SK-N-SH (cell line): Measurements from ENCODE around the gene MUSK. TPM values are rescaled to one million over a fixed set of nuclear protein-coding genes. Genes with fewer than 3 reads are reported as not detected.
A peak's percentile ranks its signal among the peaks of the same experiment; 100 is the strongest.
"Not testable (repeated sequence)": the region's sequence is repeated elsewhere in the genome, so short reads cannot be mapped to it uniquely, and the experiment has no call there.

ENCODE experiments used
- CTCF ChIA-PET: fragments of 300-600, 350-600 bp; formaldehyde crosslinking; extraction: SDS; loops from one replicate; lab custom pipeline; 2021; lab: Yijun Ruan, JAX
- POLR2A ChIA-PET: fragments of 350-600 bp; sonication (Branson Sonifier 250); formaldehyde crosslinking; extraction: SDS; loops from one replicate; lab custom pipeline; 2020; ENCODE audit warnings: antibody characterized with exemption, inconsistent platforms; lab: Yijun Ruan, JAX
- DNase-seq: peaks from one replicate; pipeline ENCODE4 v3.0.0; 2012
- H2AFZ ChIP-seq: fragments of 200-600 bp; sonication (generic); 2 replicates; pipeline ENCODE4 v1.8.1; 2016; ENCODE audit warnings: antibody characterized with exemption, mild to moderate bottlenecking, low read depth
- H3F3A ChIP-seq: fragments of 200-600 bp; sonication (generic); replicated peaks from 2 replicates; pipeline ENCODE3; 2016; ENCODE audit warnings: antibody characterized with exemption, mild to moderate bottlenecking; ENCODE audit not compliant: insufficient read depth
- H3K27ac ChIP-seq, 2 experiments: fragments of 200-500 bp in 1 of 2; fragments of 200-600 bp in 1 of 2; sonication (Bioruptor generic) in 1 of 2; sonication (generic), shearing (Covaris generic) in 1 of 2; 2 replicates each; pipeline versions ENCODE4 v1.5.1 to v1.6.1; 2014 to 2016; ENCODE audit warnings: low read depth in 2 of 2, inconsistent platforms in 1 of 2, low read length in 1 of 2, mild to moderate bottlenecking in 1 of 2, mixed read lengths in 1 of 2
- H3K27me3 ChIP-seq: fragments of 200-600 bp; sonication (generic), shearing (Covaris generic); 2 replicates; pipeline ENCODE4 v1.6.1; 2016; ENCODE audit warnings: mixed run types; ENCODE audit not compliant: insufficient read depth
- H3K36me3 ChIP-seq, 2 experiments: fragments of 200-500 bp in 1 of 2; fragments of 200-600 bp in 1 of 2; sonication (Bioruptor generic) in 1 of 2; sonication (generic) in 1 of 2; replicated peaks in 1 of 2; 2 replicates each; pipeline versions ENCODE3 to v1.5.1; 2014 to 2016; ENCODE audit warnings: low read length in 1 of 2, mild to moderate bottlenecking in 1 of 2; ENCODE audit not compliant: insufficient read depth in 2 of 2, control insufficient read depth in 1 of 2
- H3K4me1 ChIP-seq, 2 experiments: fragments of 200-500 bp in 1 of 2; fragments of 200-600 bp in 1 of 2; sonication (Bioruptor generic) in 1 of 2; sonication (generic), shearing (Covaris generic) in 1 of 2; 2 replicates each; pipeline versions ENCODE4 v1.5.1 to v1.6.1; 2014 to 2016; ENCODE audit warnings: low read depth in 1 of 2, low read length in 1 of 2, mixed run types in 1 of 2; ENCODE audit not compliant: insufficient read depth in 2 of 2, control insufficient read depth in 1 of 2
- H3K4me2 ChIP-seq: fragments of 200-600 bp; sonication (generic), shearing (Covaris generic); 2 replicates; pipeline ENCODE4 v1.6.1; 2017; ENCODE audit warnings: mixed run types
- H3K4me3 ChIP-seq, 2 experiments: fragments of 200-500 bp in 1 of 2; fragments of 200-600 bp in 1 of 2; sonication (Bioruptor generic) in 1 of 2; sonication (generic), shearing (Covaris generic) in 1 of 2; 2 replicates each; pipeline versions ENCODE4 v1.5.1 to v1.8.1; 2014 to 2016; ENCODE audit warnings: low read depth in 2 of 2, inconsistent platforms in 1 of 2, low read length in 1 of 2, mild to moderate bottlenecking in 1 of 2, mixed read lengths in 1 of 2, moderate library complexity in 1 of 2
- H3K79me2 ChIP-seq: fragments of 200-600 bp; sonication (generic); 2 replicates; pipeline ENCODE4 v1.8.1; 2017; ENCODE audit warnings: mild to moderate bottlenecking; ENCODE audit not compliant: insufficient read depth
- H3K9ac ChIP-seq: fragments of 200-600 bp; sonication (generic); 2 replicates; pipeline ENCODE4 v1.6.1; 2017; ENCODE audit warnings: mixed run types
- H3K9me2 ChIP-seq: fragments of 200-600 bp; sonication (generic); 2 replicates; pipeline ENCODE4 v1.6.1; 2017; ENCODE audit warnings: mixed run types
- H3K9me3 ChIP-seq: fragments of 200-600 bp; sonication (generic); 2 replicates; pipeline ENCODE4 v1.6.1; 2017; ENCODE audit warnings: mixed run types, mild to moderate bottlenecking, moderate library complexity
- H4K20me1 ChIP-seq: fragments of 200-600 bp; sonication (generic); 2 replicates; pipeline ENCODE4 v1.6.1; 2017; ENCODE audit warnings: mild to moderate bottlenecking, mixed run types; ENCODE audit not compliant: insufficient read depth
- EP300 ChIP-seq, 2 experiments: IDR thresholded peaks; 2 replicates each; pipeline versions ENCODE4 v1.4.0 to v1.6.1; 2012; ENCODE audit warnings: borderline replicate concordance in 1 of 2, low read depth in 1 of 2, low read length in 1 of 2
- FOSL2 ChIP-seq: IDR thresholded peaks from 2 replicates; pipeline ENCODE4 v1.4.0; 2012; ENCODE audit warnings: low read depth, mild to moderate bottlenecking, moderate library complexity, borderline replicate concordance
- GABPA ChIP-seq: IDR thresholded peaks from 2 replicates; pipeline ENCODE4 v1.4.0; 2012; ENCODE audit warnings: low read depth, mild to moderate bottlenecking
- GATA2 ChIP-seq: sonication (generic); formaldehyde crosslinking; IDR thresholded peaks from 2 replicates; pipeline ENCODE4 v1.5.0; 2020; ENCODE audit warnings: mild to moderate bottlenecking, missing genetic modification reagents
- MXI1 ChIP-seq: IDR thresholded peaks from 2 replicates; pipeline ENCODE4 v1.6.1; 2012; ENCODE audit warnings: mild to moderate bottlenecking, low read depth, low read length, improper control_type of control experiment
- POLR2AphosphoS5 ChIP-seq: IDR thresholded peaks from 2 replicates; pipeline ENCODE4 v1.6.1; 2012; ENCODE audit warnings: low read depth, low read length
- REST ChIP-seq: IDR thresholded peaks from 2 replicates; pipeline ENCODE4 v1.6.1; 2012; ENCODE audit warnings: mild to moderate bottlenecking, low read depth, low read length, moderate library complexity
- RFX5 ChIP-seq: IDR thresholded peaks from 2 replicates; pipeline ENCODE4 v1.6.1; 2012; ENCODE audit warnings: mild to moderate bottlenecking, improper control_type of control experiment, low read length
- ZBTB33 ChIP-seq: IDR thresholded peaks from 2 replicates; pipeline ENCODE4 v1.4.0; 2012; ENCODE audit warnings: low read depth, borderline replicate concordance
- WGBS: methylation state at CpG from one replicate; pipeline ENCODE4 v1.1.6; 2017; ENCODE audit warnings: low lambda C conversion rate; 5-methylcytosine and 5-hydroxymethylcytosine counted together
- polyA plus RNA-seq, 3 experiments: library from polyadenylated mRNA; depleted of rRNA; stranded (reverse); fragments of >200 nt; gene quantifications; 2 replicates each; pipeline ENCODE4 v1.2.3, GENCODE V29; 2012

Gene MUSK
- polyA plus RNA-seq, 1 of the 3 experiments (the other 2 are of a cell fraction): not detected

- Histone ChIP-seq H3K4me2 (no peak overlapping the region), H3K9me3 (no peaks in the 10 kb centered on the region), H3K4me1 (peaks cover 0 to 11% of the 10 kb centered on the region in 2 experiments; a peak in 2 of 4 replicates), H3K9me2 (no peaks in the 10 kb centered on the region), H3K4me3 (no peak overlapping the region), H3F3A (no peaks in the 10 kb centered on the region), H2AFZ (no peak overlapping the region), H4K20me1 (no peaks in the 10 kb centered on the region), H3K27me3 (no peaks in the 10 kb centered on the region), H3K36me3 (no peaks in the 10 kb centered on the region), H3K9ac (no peak overlapping the region), H3K27ac (no peak overlapping the region), H3K79me2 (no peaks in the 10 kb centered on the region)
- TF ChIP-seq GATA2 (no peak), POLR2AphosphoS5 (no peak), MXI1 (no peak), RFX5 (no peak), FOSL2 (no peak), GABPA (no peak), EP300 (IDR thresholded peaks at IDR 0.05; ENCODE audit: borderline replicate concordance in 1 of 2, low read depth in 1 of 2, low read length in 1 of 2) (no peak)
- 79% methylated on average over 2 of the region's 2 CpGs for WGBS
- ChIA-PET POLR2A (no interaction called here), CTCF (no interaction called here)
- no peak for DNase-seq
Measured at GRCh38 chr9:110825950-110826349, 157.4 kb downstream of the MUSK start.

GRCh38 chr9:110826400-110826799 lies 157.8 kb downstream of the MUSK start:
- H2AFZ ChIP-seq, H4K20me1 ChIP-seq, H3K36me3 ChIP-seq, H3K4me2 ChIP-seq, H3K79me2 ChIP-seq, H3K4me3 ChIP-seq, POLR2A ChIA-PET, H3K9me3 ChIP-seq, DNase-seq, H3K9me2 ChIP-seq, CTCF ChIA-PET, H3F3A ChIP-seq, H3K9ac ChIP-seq, H3K27ac ChIP-seq, H3K4me1 ChIP-seq, H3K27me3 ChIP-seq: not testable (repeated sequence)
- 82% methylated on average over 8 of the region's 9 CpGs for WGBS

- no peak for DNase-seq
- ChIA-PET POLR2A (interaction anchor here (0.7 kb wide), 1 partner anchor 165 kb away, joined by 4 read pairs; no protein-coding TSS in a partner anchor), CTCF (no interaction called here)
- H3K4me1 ChIP-seq: peaks cover 0 to 6% of the 10 kb centered on the region in 2 experiments; a peak in 2 of 4 replicates
- H2AFZ ChIP-seq: no peak overlapping the region
- no peaks in the 10 kb centered on the region for H3K27me3 ChIP-seq
- no peaks in the 10 kb centered on the region for H3K9me2 ChIP-seq
- 89% methylated on average over 3 of the region's 3 CpGs for WGBS
- no peak overlapping the region for H3K4me3 ChIP-seq
- no peaks in the 10 kb centered on the region for H4K20me1 ChIP-seq
- no peaks in the 10 kb centered on the region for H3K79me2 ChIP-seq
- no peaks in the 10 kb centered on the region for H3K36me3 ChIP-seq
- no peak overlapping the region for H3K4me2 ChIP-seq
- H3F3A ChIP-seq: no peaks in the 10 kb centered on the region
- no peak overlapping the region for H3K27ac ChIP-seq
- no peaks in the 10 kb centered on the region for H3K9me3 ChIP-seq
- TF ChIP-seq GABPA (no peak), REST (peak; percentile 91), ZBTB33 (no peak)
- H3K9ac ChIP-seq: no peak overlapping the region
Measured at GRCh38 chr9:110828264-110828663, 159.7 kb downstream of the MUSK start.
